Activated naive CD4-positive, alpha-beta T cell treated with anti-CD3 and anti-CD28 coated beads, Interleukin-2, amount 10 ng/mL, durations not matched to agents 7 days and 5 days (primary cell): Measurements from ENCODE around the gene UROC1.

Experiments
- CTCF ChIA-PET: fragments of 350-600 bp; sonication (Branson Sonifier 250); formaldehyde crosslinking; loops from one replicate; lab custom pipeline; 2021; ENCODE audit warnings: antibody characterized with exemption; lab: Charles Lee
- DNase-seq: peaks from one replicate; pipeline ENCODE4 v3.0.0-alpha.2; 2020
- H3K27ac Mint-ChIP-seq: one replicate; pipeline ENCODE4 v1.8.0; 2021; ENCODE audit warnings: mild to moderate bottlenecking, moderate library complexity, mixed read lengths
- H3K27me3 Mint-ChIP-seq: one replicate; pipeline ENCODE4 v1.8.0; 2021; ENCODE audit warnings: mild to moderate bottlenecking, mixed read lengths
- H3K36me3 Mint-ChIP-seq: one replicate; pipeline ENCODE4 v1.8.0; 2021; ENCODE audit warnings: mixed read lengths
- H3K4me1 Mint-ChIP-seq: one replicate; pipeline ENCODE4 v1.8.0; 2021; ENCODE audit warnings: mixed read lengths
- H3K4me3 Mint-ChIP-seq: one replicate; pipeline ENCODE4 v1.8.0; 2021; ENCODE audit warnings: mild to moderate bottlenecking, moderate library complexity, mixed read lengths
- H3K9me3 Mint-ChIP-seq: one replicate; pipeline ENCODE4 v1.8.0; 2021; ENCODE audit warnings: mixed read lengths

UROC1 gene

DNA sequence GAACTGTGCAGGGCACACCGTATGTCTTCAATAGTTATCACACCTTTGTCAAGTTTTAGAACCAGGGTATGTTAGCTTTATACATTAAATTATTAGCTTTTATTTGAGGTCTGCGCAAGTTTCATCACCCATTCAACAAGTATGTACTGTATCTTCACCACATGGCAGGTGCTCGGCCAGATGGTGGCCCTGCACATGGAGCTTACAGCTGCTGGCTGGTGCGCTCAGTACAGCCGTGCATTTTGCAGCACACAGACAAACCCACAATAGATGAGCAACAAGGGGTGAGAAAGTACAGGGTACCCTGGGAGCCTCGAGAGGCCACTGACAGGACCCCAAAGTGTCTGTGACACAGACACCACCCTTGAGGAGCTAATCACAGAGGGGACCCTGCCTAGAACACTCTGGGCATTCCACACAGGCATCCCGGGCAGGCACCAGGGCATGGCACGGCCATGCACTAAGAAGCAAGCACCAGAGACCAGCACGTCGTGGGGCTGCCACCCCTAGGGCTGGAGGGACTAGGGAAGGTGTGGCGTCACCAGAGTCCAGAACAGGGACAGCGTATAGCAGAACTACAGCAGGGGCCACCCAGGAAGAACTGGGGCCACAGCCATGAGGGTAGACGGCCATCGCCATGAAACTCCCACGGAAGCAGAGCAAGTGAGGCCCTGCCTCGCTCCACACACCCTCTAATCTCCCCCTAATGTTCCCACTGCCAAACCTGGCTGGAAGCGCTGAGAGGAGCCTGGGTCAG lies 69.3 kb downstream of the UROC1 start:
- Mint-ChIP-seq H3K9me3 (no peaks in the 10 kb centered on the region), H3K4me1 (no peaks in the 10 kb centered on the region), H3K4me3 (no peak overlapping the region), H3K36me3 (peaks cover 10% of the 10 kb centered on the region), H3K27me3 (no peaks in the 10 kb centered on the region), H3K27ac (no peak overlapping the region)
- CTCF ChIA-PET = no interaction called here
- no peak for DNase-seq

DNA sequence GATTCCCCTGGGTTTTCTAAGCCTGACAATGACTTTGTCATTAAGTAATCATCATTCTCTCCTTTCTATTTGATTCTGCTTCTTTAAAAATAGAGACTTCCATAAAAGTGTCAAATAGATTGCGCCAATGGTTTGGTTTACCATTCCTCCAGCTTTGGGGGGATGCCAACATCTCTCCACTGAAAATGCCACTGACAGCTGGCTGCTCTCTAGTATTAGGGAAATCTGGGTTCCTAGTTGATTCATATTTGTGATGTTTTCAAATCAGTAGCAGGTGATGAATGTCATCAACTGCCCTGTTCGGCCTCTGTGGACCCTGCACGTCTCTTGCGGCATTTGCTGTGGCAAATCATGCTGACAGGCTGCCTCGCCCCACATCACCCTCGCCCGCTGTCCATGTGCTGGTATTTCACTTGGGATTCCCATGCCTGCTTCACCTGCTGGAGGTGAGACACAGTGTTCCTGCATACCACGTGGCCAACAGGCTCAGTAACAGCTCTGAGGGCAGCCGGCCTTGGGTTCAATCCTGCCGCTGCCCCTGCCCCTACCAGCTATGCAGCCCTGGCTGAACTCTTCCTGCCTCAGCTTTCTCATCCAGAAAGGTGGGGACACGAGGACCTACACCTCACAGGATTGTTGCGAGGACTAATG lies 70.0 kb downstream of the UROC1 start:
- H3K27me3 Mint-ChIP-seq = no peaks in the 10 kb centered on the region
- no peaks in the 10 kb centered on the region for H3K4me1 Mint-ChIP-seq
- no peak overlapping the region for H3K27ac Mint-ChIP-seq
- H3K9me3 Mint-ChIP-seq = no peaks in the 10 kb centered on the region
- H3K36me3 Mint-ChIP-seq = peaks cover 10% of the 10 kb centered on the region
- CTCF ChIA-PET = no interaction called here
- no peak for DNase-seq
- H3K4me3 Mint-ChIP-seq = no peak overlapping the region

DNA sequence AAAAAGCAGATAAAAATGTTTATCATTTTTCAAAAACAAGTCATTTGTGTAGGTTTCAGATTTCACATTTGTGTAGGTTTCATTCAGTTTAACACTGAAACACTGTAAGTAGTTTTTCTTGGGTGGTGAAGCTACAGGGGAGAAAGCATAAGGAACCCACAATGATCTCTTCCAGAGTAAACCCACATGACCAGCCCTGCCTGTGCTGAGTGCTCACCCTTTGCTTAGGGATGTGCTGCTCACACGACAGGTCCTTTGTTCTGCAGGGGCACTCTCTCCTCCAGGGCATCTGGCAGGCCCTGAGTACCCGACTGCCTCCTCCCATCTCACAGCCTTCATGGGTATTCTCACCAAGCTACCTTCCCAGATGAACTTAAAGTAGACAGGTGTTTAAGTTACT lies 70.8 kb downstream of the UROC1 start:
- no peaks in the 10 kb centered on the region for H3K27me3 Mint-ChIP-seq
- CTCF ChIA-PET = no interaction called here
- peaks cover 7% of the 10 kb centered on the region for H3K36me3 Mint-ChIP-seq

DNA sequence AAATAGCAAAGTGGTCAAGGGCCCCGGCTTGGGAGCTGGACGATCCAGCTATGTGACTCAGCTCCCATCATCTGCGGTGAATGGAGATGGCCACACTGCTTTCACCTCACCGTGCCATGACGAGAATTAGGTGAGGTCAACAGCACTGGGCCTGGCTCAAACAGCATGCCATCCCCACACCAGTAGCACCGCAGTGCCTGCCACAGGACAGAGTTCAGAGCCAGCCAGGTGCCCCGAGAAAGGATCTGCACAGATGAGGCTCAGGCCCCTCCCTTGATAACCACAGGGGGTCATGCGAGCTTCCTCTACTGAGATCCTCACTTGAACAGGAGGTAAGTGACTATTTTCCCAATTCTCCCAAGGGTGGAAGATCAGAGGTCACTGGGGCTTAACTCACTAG lies 71.3 kb downstream of the UROC1 start:
- no peaks in the 10 kb centered on the region for H3K27me3 Mint-ChIP-seq
- H3K4me3 Mint-ChIP-seq = no peak overlapping the region
- CTCF ChIA-PET = no interaction called here
- H3K27ac Mint-ChIP-seq = no peak overlapping the region
- H3K9me3 Mint-ChIP-seq = no peaks in the 10 kb centered on the region
- DNase-seq = no peak
- no peaks in the 10 kb centered on the region for H3K4me1 Mint-ChIP-seq
- H3K36me3 Mint-ChIP-seq = peaks cover 2% of the 10 kb centered on the region

More for the DNA sequence above, 70.8 kb downstream of the UROC1 start:
- Mint-ChIP-seq H3K27ac (no peak overlapping the region), H3K9me3 (no peaks in the 10 kb centered on the region), H3K4me1 (no peaks in the 10 kb centered on the region), H3K4me3 (no peak overlapping the region)
- DNase-seq = no peak

DNA sequence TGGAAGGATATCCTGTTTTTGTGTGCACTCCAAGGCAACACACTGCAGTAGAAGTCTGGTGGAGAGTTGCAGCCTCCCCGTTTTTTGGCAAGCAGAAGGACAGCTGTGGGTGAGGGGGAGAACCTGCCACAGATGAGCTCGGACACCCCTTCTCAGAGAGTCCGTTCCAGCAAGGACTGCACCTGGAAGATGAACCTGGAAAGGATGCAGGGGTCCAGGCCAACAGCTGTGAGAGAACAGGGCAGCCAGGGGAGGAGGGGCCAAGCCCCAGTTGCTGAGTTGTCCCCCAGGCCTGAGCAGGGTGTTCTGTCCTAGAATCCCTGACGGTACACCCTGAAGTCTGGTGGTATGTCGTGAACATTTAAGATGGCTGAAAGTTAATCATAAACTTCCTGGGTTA lies 72.1 kb downstream of the UROC1 start:
- Mint-ChIP-seq H3K9me3 (no peaks in the 10 kb centered on the region), H3K27me3 (no peaks in the 10 kb centered on the region), H3K4me3 (no peak overlapping the region), H3K27ac (no peak overlapping the region), H3K36me3 (peaks cover 2% of the 10 kb centered on the region), H3K4me1 (no peaks in the 10 kb centered on the region)
- DNase-seq = no peak
- CTCF ChIA-PET = no interaction called here

DNA sequence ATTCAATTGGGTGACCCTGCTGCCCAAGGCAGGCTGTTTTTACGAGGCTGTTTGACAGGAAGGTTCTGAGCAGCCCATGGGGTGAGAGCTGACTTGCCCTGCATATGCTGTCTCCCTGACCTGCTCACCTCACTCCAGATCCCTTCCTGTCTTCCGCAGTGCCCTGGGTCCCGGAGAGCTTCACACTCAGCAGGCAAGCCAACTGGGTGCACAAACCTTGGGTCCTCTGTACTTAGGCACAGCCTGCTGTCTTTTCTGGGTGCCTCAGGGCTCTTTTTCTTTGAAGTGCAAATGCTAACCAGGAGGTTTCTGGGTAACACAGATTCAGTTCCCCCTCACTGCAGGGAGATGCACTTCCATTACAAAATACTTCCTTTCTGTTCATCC lies 74.7 kb downstream of the UROC1 start:
- Mint-ChIP-seq H3K27ac (no peak overlapping the region), H3K4me3 (no peak overlapping the region), H3K9me3 (no peaks in the 10 kb centered on the region), H3K27me3 (no peaks in the 10 kb centered on the region), H3K4me1 (no peaks in the 10 kb centered on the region), H3K36me3 (no peaks in the 10 kb centered on the region)
- DNase-seq = no peak
- CTCF ChIA-PET = no interaction called here

DNA sequence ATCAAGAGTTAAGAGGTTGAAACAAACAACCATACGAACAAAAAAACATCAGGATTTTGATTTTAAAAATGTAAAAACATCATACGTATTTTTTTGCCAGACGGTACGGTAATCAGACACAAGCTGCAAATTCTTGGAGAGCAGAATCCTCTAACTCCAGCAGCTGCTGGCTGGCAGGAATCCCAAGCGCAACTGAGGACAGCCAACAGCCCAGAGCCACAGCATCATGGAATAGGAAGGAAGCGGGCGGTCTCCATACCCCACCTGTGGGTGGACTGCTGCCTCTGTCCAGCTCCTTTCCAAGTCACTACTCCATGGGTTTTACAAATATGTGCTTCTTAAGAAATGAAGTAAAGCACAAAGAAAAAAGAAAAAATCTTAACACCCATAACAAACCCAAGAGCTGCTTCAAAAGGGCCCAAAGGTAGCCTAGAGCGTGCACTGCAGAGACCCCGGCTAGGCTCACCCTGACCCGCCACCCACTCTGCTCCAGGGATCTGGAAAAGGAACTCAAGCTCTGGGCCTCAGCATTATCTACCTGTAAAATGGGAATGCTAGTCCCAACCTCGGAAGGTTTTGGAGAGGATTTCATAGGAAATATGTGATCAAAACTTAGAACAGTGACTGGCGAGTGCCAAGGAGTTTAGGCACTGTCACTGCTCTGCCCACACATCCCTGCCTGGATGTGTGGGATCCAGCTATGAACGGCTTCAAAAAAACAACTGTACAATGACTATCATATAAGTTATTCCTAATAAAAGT lies 75.3 kb downstream of the UROC1 start:
- CTCF ChIA-PET = no interaction called here
- H3K36me3 Mint-ChIP-seq = peaks cover 2% of the 10 kb centered on the region

DNA sequence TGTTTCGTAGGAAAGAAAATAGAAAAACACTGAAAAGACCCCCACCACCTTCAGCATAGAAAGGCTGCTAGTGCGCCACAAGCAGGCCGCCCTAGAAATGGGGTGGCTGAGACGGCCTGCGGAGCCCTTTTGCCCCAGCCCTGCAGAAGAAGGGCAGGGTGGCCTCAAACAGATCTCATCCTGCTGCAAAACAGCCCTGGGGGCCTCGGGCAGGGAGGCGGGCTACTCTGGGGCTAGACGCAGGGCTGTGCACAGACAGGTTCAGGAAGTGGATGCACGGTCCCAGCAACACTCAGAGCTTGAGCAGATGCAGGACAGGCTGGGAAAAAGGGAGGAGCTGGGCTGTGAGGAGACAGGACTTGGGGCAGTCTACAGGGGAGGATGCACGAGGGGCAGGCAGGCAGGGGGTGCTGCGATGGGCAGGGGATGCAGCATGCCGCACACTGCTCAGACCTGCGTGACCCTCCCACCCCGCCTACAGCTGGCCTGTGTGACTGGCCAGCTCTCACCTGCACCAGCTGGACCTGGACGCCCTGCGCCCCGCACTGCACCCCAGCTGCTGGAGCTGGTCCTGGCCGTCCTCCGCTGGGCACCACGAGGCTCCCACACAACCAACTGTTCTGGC lies 76.2 kb downstream of the UROC1 start:
- Mint-ChIP-seq H3K27me3 (no peaks in the 10 kb centered on the region), H3K4me1 (no peaks in the 10 kb centered on the region), H3K36me3 (peaks cover 2% of the 10 kb centered on the region), H3K4me3 (no peak overlapping the region), H3K9me3 (no peaks in the 10 kb centered on the region), H3K27ac (no peak overlapping the region)
- no peak for DNase-seq
- CTCF ChIA-PET = no interaction called here

More for the DNA sequence above, 75.3 kb downstream of the UROC1 start:
- H3K27me3 Mint-ChIP-seq = no peaks in the 10 kb centered on the region
- no peak overlapping the region for H3K27ac Mint-ChIP-seq
- no peak for DNase-seq
- no peak overlapping the region for H3K4me3 Mint-ChIP-seq
- no peaks in the 10 kb centered on the region for H3K4me1 Mint-ChIP-seq
- H3K9me3 Mint-ChIP-seq = no peaks in the 10 kb centered on the region

DNA sequence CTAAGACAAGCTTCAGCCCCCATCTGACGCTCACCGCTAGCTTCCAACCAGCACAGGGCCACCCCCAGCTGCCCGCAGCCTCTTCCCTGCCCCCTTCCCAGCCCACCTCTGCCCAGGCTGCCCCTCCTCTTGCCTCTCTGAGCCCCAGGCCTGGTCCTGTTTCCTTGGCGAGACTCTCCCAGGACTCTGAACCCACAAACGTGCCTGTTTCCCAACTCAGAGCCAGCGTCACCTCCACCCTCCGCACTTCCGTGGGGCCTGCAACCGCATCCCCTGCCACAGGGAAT lies 76.9 kb downstream of the UROC1 start:
- H3K36me3 Mint-ChIP-seq = peaks cover 3% of the 10 kb centered on the region
- H3K27ac Mint-ChIP-seq = no peak overlapping the region

DNA sequence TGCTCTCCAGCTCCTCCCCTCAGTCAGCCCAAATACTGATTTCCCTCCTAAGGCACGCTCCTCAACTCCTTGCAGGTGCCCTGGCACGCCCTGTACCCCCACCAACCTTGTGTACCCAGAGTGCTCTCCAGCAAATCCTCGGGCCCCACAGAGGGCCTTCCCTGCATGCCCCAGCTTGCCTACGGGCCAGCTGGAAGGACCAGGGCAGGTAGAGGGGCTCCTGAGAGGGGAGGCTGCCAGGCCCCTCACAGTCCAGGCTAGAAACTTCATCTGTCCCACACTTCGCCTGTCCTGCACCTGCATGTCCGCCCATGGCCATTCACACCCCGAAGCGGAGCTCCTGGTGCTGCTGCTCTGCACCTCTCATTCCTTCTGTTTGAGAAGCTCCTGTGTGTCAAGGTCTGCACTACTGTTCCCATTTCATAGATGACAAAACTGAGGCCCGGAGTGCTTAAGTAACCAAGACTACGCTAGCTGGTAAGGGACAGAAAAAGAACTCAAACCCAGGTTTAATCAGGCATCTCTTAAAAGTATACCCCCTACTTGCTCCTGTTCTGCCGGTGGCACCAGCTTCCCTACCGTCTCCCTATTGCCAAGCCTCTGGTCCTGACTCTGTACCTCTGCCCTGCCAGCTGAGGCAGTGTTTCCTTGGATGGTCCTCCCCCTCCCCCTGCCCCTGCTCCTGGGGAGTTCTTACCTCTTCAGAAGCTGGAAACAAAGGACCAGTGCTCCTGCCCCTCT lies 77.4 kb downstream of the UROC1 start:
- H3K4me3 Mint-ChIP-seq = no peak overlapping the region

More for the DNA sequence above, 76.9 kb downstream of the UROC1 start:
- H3K9me3 Mint-ChIP-seq = no peaks in the 10 kb centered on the region
- H3K27me3 Mint-ChIP-seq = no peaks in the 10 kb centered on the region
- H3K4me3 Mint-ChIP-seq = no peak overlapping the region
- no peaks in the 10 kb centered on the region for H3K4me1 Mint-ChIP-seq
- CTCF ChIA-PET = no interaction called here
- DNase-seq = no peak

DNA sequence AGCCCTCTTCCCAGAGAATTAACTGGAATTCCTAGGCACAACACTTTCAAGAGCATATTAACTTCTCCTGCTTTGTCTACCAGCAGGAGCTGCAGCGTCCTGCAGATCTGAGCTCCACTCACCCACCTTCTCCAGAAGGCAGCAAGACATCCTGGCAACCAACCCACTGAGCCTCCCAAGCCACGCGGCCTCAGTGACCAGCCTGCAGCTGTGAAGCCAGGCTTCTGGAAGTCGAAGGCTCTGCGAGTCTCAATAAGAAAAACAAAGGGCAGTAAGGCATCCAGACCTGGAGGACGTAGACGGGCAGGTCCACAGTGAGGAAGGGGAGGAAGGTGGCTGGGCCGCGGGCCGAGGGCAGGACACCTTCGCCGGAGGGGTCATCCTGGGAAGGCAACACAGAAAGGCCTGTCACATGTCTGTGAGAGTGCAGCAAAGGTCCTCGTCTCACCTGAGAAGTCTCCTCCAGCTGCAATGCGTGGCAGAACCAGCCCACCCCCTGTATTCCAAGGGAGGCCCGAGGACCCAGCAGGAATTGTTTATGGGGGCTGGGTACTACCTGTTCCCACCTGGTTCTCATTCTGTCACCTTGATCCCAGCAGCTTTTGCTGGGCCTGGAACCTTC lies 78.1 kb downstream of the UROC1 start:
- Mint-ChIP-seq H3K27ac (no peak overlapping the region), H3K27me3 (no peaks in the 10 kb centered on the region), H3K4me3 (no peak overlapping the region), H3K9me3 (no peaks in the 10 kb centered on the region), H3K36me3 (peaks cover 5% of the 10 kb centered on the region), H3K4me1 (no peaks in the 10 kb centered on the region)
- no peak for DNase-seq
- CTCF ChIA-PET = no interaction called here

More for the DNA sequence above, 77.4 kb downstream of the UROC1 start:
- H3K27ac Mint-ChIP-seq = peak overlapping the region; percentile 62
- CTCF ChIA-PET = no interaction called here
- peaks cover 3% of the 10 kb centered on the region for H3K36me3 Mint-ChIP-seq
- no peak for DNase-seq
- no peaks in the 10 kb centered on the region for H3K4me1 Mint-ChIP-seq
- H3K9me3 Mint-ChIP-seq = no peaks in the 10 kb centered on the region
- H3K27me3 Mint-ChIP-seq = no peaks in the 10 kb centered on the region

DNA sequence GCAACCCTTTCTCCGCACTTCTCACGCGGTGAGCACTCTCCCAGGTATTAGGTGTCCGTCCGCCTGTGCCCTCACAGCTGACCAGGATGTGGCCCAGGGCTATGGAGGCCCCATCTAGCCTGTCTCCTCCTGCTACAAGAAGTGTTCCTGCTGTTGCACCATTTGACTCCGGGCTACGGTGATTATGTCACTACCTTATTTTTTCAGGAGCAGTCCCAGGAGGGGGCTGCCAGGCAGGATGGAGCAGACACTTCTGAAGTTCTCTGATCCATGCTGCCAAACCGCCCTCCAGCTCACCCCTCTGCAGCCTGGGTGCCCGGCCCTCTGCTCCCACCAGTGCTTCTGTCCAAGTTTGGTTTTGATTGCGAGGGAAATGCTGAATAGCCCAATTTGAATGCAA lies 78.8 kb downstream of the UROC1 start:
- H3K27ac Mint-ChIP-seq = no peak overlapping the region
- H3K4me1 Mint-ChIP-seq = no peaks in the 10 kb centered on the region

DNA sequence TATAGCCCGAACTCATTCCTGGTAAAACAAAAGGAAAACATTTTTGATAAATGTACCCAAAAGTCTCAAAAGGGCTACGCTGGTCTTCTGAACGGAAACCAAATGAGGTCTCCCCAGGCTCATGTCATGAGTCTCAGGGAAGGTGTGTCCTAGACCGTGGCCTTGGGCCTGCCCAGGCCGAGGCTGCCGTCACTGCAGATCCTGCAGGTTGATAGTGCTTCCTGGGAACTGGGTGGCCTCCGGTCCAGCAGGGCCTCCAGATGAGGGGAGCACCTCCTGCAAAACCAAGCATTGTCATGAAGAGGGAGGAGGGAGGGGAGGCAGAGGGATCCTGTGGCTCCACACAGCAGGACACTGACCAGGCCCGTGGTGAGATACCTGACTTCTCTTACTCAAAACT lies 79.4 kb downstream of the UROC1 start:
- DNase-seq = no peak

More for the DNA sequence above, 78.8 kb downstream of the UROC1 start:
- no peak for DNase-seq
- Mint-ChIP-seq H3K4me3 (no peak overlapping the region), H3K36me3 (peaks cover 6% of the 10 kb centered on the region), H3K27me3 (no peaks in the 10 kb centered on the region), H3K9me3 (no peaks in the 10 kb centered on the region)
- CTCF ChIA-PET = no interaction called here

More for the DNA sequence above, 79.4 kb downstream of the UROC1 start:
- H3K36me3 Mint-ChIP-seq = peaks cover 7% of the 10 kb centered on the region
- H3K27ac Mint-ChIP-seq = no peak overlapping the region
- H3K4me1 Mint-ChIP-seq = no peaks in the 10 kb centered on the region
- CTCF ChIA-PET = no interaction called here
- no peaks in the 10 kb centered on the region for H3K9me3 Mint-ChIP-seq
- no peak overlapping the region for H3K4me3 Mint-ChIP-seq
- H3K27me3 Mint-ChIP-seq = no peaks in the 10 kb centered on the region
